ENCODE results near the gene PAGR1.

PAGR1 gene

DNA sequence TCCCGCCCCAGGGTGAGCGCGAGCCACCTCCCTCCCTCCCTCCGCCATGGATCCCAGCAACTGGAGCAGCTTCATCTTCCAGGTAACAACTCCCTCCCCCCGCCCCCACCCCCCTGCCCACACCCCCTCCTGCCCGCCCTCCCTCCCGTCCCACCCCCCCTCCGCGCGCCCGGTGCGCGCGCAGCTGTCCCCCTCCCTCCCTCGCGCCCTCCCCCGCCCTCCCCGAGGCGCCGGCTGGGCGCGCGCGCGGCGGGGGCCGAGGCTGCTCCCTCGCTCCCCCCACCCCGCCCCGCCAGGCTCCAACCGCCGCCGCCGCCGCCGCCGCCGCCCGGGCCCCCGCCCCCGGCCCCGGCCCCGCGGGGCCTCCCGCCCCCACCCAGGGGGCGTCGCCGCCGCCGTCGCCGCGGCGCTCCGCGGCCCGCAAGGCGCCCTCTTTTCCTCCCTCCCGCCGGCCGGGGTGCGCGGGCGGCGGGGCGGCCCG is 9.8 kb upstream of the PAGR1 start, which contains the start of gene MAZ:
MAZ (plus strand) TSS at position 431 of the 481 bp plus-strand sequence. CDS start 173 bp downstream, outside the sequence.
- H3K79me2 ChIP-seq (ENCODE audit: insufficient read depth, low read depth): peaks cover 33% of the 10 kb centered on the region
- peaks cover 6% of the 10 kb centered on the region; the same call in 1 of the 2 replicates for H3K36me3 ChIP-seq (ENCODE audit: insufficient read depth)

DNA sequence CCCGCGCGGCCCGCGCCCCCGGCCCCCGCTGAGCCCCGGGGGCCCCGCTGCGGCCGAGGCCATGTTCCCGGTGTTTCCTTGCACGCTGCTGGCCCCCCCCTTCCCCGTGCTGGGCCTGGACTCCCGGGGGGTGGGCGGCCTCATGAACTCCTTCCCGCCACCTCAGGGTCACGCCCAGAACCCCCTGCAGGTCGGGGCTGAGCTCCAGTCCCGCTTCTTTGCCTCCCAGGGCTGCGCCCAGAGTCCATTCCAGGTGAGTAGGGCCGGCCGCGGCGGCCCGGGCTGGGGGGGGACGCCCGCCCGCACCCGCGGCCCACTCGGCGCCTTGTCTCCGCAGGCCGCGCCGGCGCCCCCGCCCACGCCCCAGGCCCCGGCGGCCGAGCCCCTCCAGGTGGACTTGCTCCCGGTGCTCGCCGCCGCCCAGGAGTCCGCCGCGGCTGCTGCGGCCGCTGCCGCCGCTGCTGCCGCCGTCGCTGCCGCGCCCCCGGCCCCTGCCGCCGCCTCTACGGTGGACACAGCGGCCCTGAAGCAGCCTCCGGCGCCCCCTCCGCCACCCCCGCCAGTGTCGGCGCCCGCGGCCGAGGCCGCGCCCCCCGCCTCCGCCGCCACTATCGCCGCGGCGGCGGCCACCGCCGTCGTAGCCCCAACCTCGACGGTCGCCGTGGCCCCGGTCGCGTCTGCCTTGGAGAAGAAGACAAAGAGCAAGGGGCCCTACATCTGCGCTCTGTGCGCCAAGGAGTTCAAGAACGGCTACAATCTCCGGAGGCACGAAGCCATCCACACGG is 9.1 kb upstream of the PAGR1 start:
- H3K27ac ChIP-seq: peak overlapping the region; percentile 96
- peaks cover 6% of the 10 kb centered on the region; the same call in 1 of the 2 replicates for H3K36me3 ChIP-seq (ENCODE audit: insufficient read depth)
- H3K4me1 ChIP-seq (ENCODE audit: low read depth, poor library complexity, severe bottlenecking): peaks cover 50% of the 10 kb centered on the region
- peaks cover 33% of the 10 kb centered on the region for H3K79me2 ChIP-seq (ENCODE audit: insufficient read depth, low read depth)
- peak overlapping the region; percentile 89 for H3K9ac ChIP-seq
- TF ChIP-seq, protein P1, sequence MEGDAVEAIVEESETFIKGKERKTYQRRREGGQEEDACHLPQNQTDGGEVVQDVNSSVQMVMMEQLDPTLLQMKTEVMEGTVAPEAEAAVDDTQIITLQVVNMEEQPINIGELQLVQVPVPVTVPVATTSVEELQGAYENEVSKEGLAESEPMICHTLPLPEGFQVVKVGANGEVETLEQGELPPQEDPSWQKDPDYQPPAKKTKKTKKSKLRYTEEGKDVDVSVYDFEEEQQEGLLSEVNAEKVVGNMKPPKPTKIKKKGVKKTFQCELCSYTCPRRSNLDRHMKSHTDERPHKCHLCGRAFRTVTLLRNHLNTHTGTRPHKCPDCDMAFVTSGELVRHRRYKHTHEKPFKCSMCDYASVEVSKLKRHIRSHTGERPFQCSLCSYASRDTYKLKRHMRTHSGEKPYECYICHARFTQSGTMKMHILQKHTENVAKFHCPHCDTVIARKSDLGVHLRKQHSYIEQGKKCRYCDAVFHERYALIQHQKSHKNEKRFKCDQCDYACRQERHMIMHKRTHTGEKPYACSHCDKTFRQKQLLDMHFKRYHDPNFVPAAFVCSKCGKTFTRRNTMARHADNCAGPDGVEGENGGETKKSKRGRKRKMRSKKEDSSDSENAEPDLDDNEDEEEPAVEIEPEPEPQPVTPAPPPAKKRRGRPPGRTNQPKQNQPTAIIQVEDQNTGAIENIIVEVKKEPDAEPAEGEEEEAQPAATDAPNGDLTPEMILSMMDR (conservative IDR thresholded peaks at IDR 0.05; ENCODE audit: low read depth, low read length): no peak
- H3K27me3 ChIP-seq (ENCODE audit: insufficient read depth, low read depth): no peaks in the 10 kb centered on the region
- H3K4me2 ChIP-seq: peak overlapping the region; percentile 83
- H2AFZ ChIP-seq (ENCODE audit: low read depth): no peak overlapping the region
- no peak overlapping the region for H3K4me3 ChIP-seq (IDR thresholded peaks at IDR 0.05; ENCODE audit: insufficient read depth, low read depth, low read length)
- no peaks in the 10 kb centered on the region for H4K20me1 ChIP-seq (ENCODE audit: insufficient read depth)

More for the DNA sequence above, 9.8 kb upstream of the PAGR1 start, which contains the start of gene MAZ:
- TF ChIP-seq, protein P1 (conservative IDR thresholded peaks at IDR 0.05; ENCODE audit: low read depth, low read length): no peak
- Histone ChIP-seq H3K4me2 (peak within 1 kb of the TSS; percentile 83), H3K4me3 (IDR thresholded peaks at IDR 0.05; ENCODE audit: insufficient read depth, low read depth, low read length) (no peak within 1 kb of the TSS), H3K4me1 (ENCODE audit: low read depth, poor library complexity, severe bottlenecking) (peaks cover 50% of the 10 kb centered on the region), H4K20me1 (ENCODE audit: insufficient read depth) (no peaks in the 10 kb centered on the region), H3K27me3 (ENCODE audit: insufficient read depth, low read depth) (no peaks in the 10 kb centered on the region), H3K27ac (peak within 1 kb of the TSS; percentile 96), H2AFZ (ENCODE audit: low read depth) (no peak within 1 kb of the TSS; the same call in 1 of the 2 replicates), H3K9ac (peak within 1 kb of the TSS; percentile 89)

DNA sequence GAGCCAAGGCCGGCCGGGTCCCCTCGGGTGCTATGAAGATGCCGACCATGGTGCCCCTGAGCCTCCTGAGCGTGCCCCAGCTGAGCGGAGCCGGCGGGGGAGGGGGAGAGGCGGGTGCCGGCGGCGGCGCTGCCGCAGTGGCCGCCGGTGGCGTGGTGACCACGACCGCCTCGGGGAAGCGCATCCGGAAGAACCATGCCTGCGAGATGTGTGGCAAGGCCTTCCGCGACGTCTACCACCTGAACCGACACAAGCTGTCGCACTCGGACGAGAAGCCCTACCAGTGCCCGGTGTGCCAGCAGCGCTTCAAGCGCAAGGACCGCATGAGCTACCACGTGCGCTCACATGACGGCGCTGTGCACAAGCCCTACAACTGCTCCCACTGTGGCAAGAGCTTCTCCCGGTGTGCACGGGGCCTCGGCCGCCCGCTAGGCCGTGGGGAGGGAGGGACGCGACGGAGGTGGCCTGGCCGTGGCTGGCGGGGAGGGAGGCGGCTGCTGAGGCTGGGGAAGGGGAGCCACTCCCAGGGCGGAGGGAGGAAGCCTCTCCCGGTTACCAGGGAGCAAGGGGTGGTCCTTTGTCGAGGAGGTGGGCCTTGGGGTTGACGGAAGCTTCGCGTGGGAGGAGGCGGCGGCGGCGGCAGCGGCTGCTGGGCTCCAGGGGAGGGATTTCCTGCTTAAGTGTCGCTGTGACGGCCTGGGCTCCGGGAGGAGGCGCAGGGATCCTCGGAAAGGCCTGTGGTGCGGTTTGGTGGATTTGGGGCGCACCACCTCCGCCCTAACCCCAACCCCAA is 8.3 kb upstream of the PAGR1 start:
- Histone ChIP-seq H3K27me3 (ENCODE audit: insufficient read depth, low read depth) (no peaks in the 10 kb centered on the region), H2AFZ (ENCODE audit: low read depth) (no peak overlapping the region), H3K36me3 (ENCODE audit: insufficient read depth) (peaks cover 6% of the 10 kb centered on the region; the same call in 1 of the 2 replicates), H3K4me1 (ENCODE audit: low read depth, poor library complexity, severe bottlenecking) (peaks cover 51% of the 10 kb centered on the region), H3K27ac (peak overlapping the region; percentile 96), H3K4me3 (IDR thresholded peaks at IDR 0.05; ENCODE audit: insufficient read depth, low read depth, low read length) (no peak overlapping the region), H3K79me2 (ENCODE audit: insufficient read depth, low read depth) (peaks cover 33% of the 10 kb centered on the region), H3K4me2 (peak overlapping the region; percentile 83), H4K20me1 (ENCODE audit: insufficient read depth) (no peaks in the 10 kb centered on the region), H3K9ac (peak overlapping the region; percentile 89)
- TF ChIP-seq, protein P1 (conservative IDR thresholded peaks at IDR 0.05; ENCODE audit: low read depth, low read length): peak; percentile 33

DNA sequence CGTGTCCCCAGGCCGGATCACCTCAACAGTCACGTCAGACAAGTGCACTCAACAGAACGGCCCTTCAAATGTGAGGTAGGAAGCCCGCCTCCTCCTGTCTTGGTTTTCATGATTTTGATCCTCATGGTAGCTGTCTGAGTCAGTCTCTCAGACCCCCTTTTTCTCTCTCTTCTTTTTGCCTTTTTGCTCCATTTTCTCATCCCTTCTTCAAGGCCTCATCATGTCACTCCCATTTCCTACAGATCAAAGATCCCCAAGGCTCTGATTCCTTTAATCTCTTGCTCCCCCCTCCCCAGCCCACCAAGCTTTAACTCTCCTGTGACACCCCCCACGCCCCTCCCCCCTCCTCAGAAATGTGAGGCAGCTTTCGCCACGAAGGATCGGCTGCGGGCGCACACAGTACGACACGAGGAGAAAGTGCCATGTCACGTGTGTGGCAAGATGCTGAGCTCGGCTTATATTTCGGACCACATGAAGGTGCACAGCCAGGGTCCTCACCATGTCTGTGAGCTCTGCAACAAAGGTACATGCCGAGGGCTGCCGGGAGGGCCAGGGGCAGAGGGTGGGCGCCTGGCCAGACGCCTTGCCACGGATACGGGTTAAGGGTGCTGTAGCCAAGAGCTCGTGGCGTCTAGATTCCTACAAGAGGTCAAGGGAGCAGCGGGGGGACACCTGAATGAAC is 7.6 kb upstream of the PAGR1 start:
- H3K27ac ChIP-seq: peak overlapping the region; percentile 96
- TF ChIP-seq, protein P1 (conservative IDR thresholded peaks at IDR 0.05; ENCODE audit: low read depth, low read length): no peak
- H3K4me1 ChIP-seq (ENCODE audit: low read depth, poor library complexity, severe bottlenecking): peaks cover 51% of the 10 kb centered on the region

More for the DNA sequence above, 7.6 kb upstream of the PAGR1 start:
- H2AFZ ChIP-seq (ENCODE audit: low read depth): no peak overlapping the region
- peaks cover 33% of the 10 kb centered on the region for H3K79me2 ChIP-seq (ENCODE audit: insufficient read depth, low read depth)
- no peak overlapping the region for H3K4me3 ChIP-seq (IDR thresholded peaks at IDR 0.05; ENCODE audit: insufficient read depth, low read depth, low read length)
- peak overlapping the region; percentile 89 for H3K9ac ChIP-seq
- H4K20me1 ChIP-seq (ENCODE audit: insufficient read depth): no peaks in the 10 kb centered on the region
- H3K36me3 ChIP-seq (ENCODE audit: insufficient read depth): peaks cover 6% of the 10 kb centered on the region; the same call in 1 of the 2 replicates
- H3K4me2 ChIP-seq: peak overlapping the region; percentile 83
- H3K27me3 ChIP-seq (ENCODE audit: insufficient read depth, low read depth): no peaks in the 10 kb centered on the region
